Neural crest cell (in vitro differentiated cells): Measurements from ENCODE around the gene LXN. TPM values are rescaled to one million over a fixed set of nuclear protein-coding genes. Genes with fewer than 3 reads are reported as not detected.

Source experiments
- DNase-seq: peaks from one replicate; pipeline ENCODE4 v3.0.0; 2021; ENCODE audit warnings: low read depth, mixed read lengths, low spot score
- H3K27ac Mint-ChIP-seq: one replicate; pipeline ENCODE4 v1.8.0; 2021; ENCODE audit warnings: mild to moderate bottlenecking, mixed read lengths; ENCODE audit not compliant: unreplicated experiment
- H3K27me3 Mint-ChIP-seq: 2 replicates; pipeline ENCODE4 v1.8.0; 2021; ENCODE audit warnings: low read depth, mild to moderate bottlenecking, mixed read lengths
- H3K36me3 Mint-ChIP-seq: 2 replicates; pipeline ENCODE4 v1.8.0; 2021; ENCODE audit warnings: low read depth, mild to moderate bottlenecking, mixed read lengths
- H3K4me1 Mint-ChIP-seq: 2 replicates; pipeline ENCODE4 v1.8.0; 2021; ENCODE audit warnings: mixed read lengths
- H3K4me3 Mint-ChIP-seq: one replicate; pipeline ENCODE4 v1.8.0; 2021; ENCODE audit warnings: mild to moderate bottlenecking, mixed read lengths
- H3K9me3 Mint-ChIP-seq: 2 replicates; pipeline ENCODE4 v1.8.0; 2021; ENCODE audit warnings: mixed read lengths
- CTCF ChIP-seq: fragments of 200-600 bp; sonication (generic); conservative IDR thresholded peaks from 2 replicates; pipeline ENCODE4 v1.5.0; 2021; ENCODE audit warnings: antibody characterized with exemption, mild to moderate bottlenecking
- total RNA-seq: library from RNA; stranded (reverse); gene quantifications from 2 replicates; pipeline ENCODE4 v1.2.1, GENCODE V29; 2021

The LXN gene
- total RNA-seq, 1 donor from 2014 or later = 8.0 TPM

- H3K27me3 Mint-ChIP-seq = no peaks in the 10 kb centered on the region
- H3K27ac Mint-ChIP-seq = no peak overlapping the region
- peaks cover 2% of the 10 kb centered on the region for H3K36me3 Mint-ChIP-seq
- no peak overlapping the region for H3K4me3 Mint-ChIP-seq
- no peak for DNase-seq
- TF ChIP-seq CTCF = no peak
- peaks cover 13% of the 10 kb centered on the region for H3K4me1 Mint-ChIP-seq
- no peaks in the 10 kb centered on the region for H3K9me3 Mint-ChIP-seq
Measured at GRCh38 chr3:158668506-158668905, 3.9 kb downstream of the LXN start.

GRCh38 chr3:158666416-158666815 lies 6.0 kb downstream of the LXN start:
- no peaks in the 10 kb centered on the region for H3K9me3 Mint-ChIP-seq
- no peaks in the 10 kb centered on the region for H3K27me3 Mint-ChIP-seq
- no peak for TF ChIP-seq CTCF
- H3K27ac Mint-ChIP-seq = no peak overlapping the region
- no peak overlapping the region for H3K4me3 Mint-ChIP-seq
- H3K36me3 Mint-ChIP-seq = no peaks in the 10 kb centered on the region
- no peak for DNase-seq
- no peaks in the 10 kb centered on the region for H3K4me1 Mint-ChIP-seq

- DNase-seq = no peak
- TF ChIP-seq CTCF = no peak
- Mint-ChIP-seq H3K9me3 (no peaks in the 10 kb centered on the region), H3K4me1 (no peaks in the 10 kb centered on the region), H3K27ac (no peak overlapping the region), H3K4me3 (no peak overlapping the region), H3K27me3 (no peaks in the 10 kb centered on the region), H3K36me3 (no peaks in the 10 kb centered on the region)
Measured at GRCh38 chr3:158663832-158664231, 8.6 kb downstream of the LXN start.

- H3K9me3 Mint-ChIP-seq = no peaks in the 10 kb centered on the region
- H3K36me3 Mint-ChIP-seq = no peaks in the 10 kb centered on the region
- no peaks in the 10 kb centered on the region for H3K27me3 Mint-ChIP-seq
- H3K4me1 Mint-ChIP-seq = no peaks in the 10 kb centered on the region
- no peak for TF ChIP-seq CTCF
- H3K27ac Mint-ChIP-seq = no peak overlapping the region
- H3K4me3 Mint-ChIP-seq = no peak overlapping the region
- no peak for DNase-seq
Measured at GRCh38 chr3:158663246-158663645, 9.2 kb downstream of the LXN start.

GRCh38 chr3:158660711-158661110 lies 11.7 kb downstream of the LXN start:
- Mint-ChIP-seq H3K4me3 (no peak overlapping the region), H3K27ac (no peak overlapping the region), H3K36me3 (peaks cover 2% of the 10 kb centered on the region), H3K27me3 (no peaks in the 10 kb centered on the region), H3K9me3 (no peaks in the 10 kb centered on the region), H3K4me1 (no peaks in the 10 kb centered on the region)
- no peak for DNase-seq
- no peak for TF ChIP-seq CTCF
